ENCODE results near the gene ZDHHC5.

DNA sequence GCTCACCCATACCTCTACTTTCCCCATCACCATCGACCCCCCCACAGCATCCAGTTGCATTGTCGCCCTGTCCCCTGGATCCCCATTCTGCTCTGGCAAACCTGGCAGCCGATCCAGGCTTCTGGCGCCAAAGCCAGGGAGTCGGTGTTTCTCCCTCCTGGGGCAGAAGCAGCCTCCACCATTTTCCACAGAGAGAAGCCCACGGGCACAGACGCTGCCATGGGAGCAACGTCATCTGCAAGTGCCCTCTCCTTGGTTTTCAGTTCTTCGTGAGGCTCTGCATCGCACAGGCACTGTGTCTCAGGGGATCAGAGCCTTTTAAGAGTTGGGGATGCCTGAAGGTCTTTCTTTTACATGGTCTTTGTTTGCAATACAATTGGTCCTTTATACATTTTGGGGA is 20.5 kb upstream of the ZDHHC5 start:
- TF ChIP-seq, protein P1, sequence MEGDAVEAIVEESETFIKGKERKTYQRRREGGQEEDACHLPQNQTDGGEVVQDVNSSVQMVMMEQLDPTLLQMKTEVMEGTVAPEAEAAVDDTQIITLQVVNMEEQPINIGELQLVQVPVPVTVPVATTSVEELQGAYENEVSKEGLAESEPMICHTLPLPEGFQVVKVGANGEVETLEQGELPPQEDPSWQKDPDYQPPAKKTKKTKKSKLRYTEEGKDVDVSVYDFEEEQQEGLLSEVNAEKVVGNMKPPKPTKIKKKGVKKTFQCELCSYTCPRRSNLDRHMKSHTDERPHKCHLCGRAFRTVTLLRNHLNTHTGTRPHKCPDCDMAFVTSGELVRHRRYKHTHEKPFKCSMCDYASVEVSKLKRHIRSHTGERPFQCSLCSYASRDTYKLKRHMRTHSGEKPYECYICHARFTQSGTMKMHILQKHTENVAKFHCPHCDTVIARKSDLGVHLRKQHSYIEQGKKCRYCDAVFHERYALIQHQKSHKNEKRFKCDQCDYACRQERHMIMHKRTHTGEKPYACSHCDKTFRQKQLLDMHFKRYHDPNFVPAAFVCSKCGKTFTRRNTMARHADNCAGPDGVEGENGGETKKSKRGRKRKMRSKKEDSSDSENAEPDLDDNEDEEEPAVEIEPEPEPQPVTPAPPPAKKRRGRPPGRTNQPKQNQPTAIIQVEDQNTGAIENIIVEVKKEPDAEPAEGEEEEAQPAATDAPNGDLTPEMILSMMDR (conservative IDR thresholded peaks at IDR 0.05; ENCODE audit: low read length): no peak
- no peak for TF ChIP-seq EZH2phosphoT487 (IDR thresholded peaks at IDR 0.05; ENCODE audit: borderline replicate concordance)
